BLaER1 treated with 17β-estradiol and CSF1 and Interleukin-3, amounts not matched to agents 10 nM and 100 nM (cell line): Measurements from ENCODE around the gene TDP2.
"Not testable (repeated sequence)": the region's sequence is repeated elsewhere in the genome, so short reads cannot be mapped to it uniquely, and the experiment has no call there.

Experiments
- H3K27ac ChIP-seq, 11 experiments: shearing (Covaris generic); formaldehyde crosslinking; 2 replicates each; pipeline ENCODE4 v1.8.1; 2022
- H3K27me3 ChIP-seq, 11 experiments: shearing (Covaris generic); formaldehyde crosslinking; 2 replicates each; pipeline ENCODE4 v1.8.1; 2022
- H3K36me3 ChIP-seq, 11 experiments: shearing (Covaris generic); formaldehyde crosslinking; 2 replicates each; pipeline ENCODE4 v1.8.1; 2022
- H3K4me1 ChIP-seq, 10 experiments: shearing (Covaris generic); formaldehyde crosslinking; 2 replicates each; pipeline ENCODE4 v1.8.1; 2022
- H3K4me2 ChIP-seq, 11 experiments: shearing (Covaris generic); formaldehyde crosslinking; 2 replicates each; pipeline ENCODE4 v1.8.1; 2022
- H3K4me3 ChIP-seq, 10 experiments: shearing (Covaris generic); formaldehyde crosslinking; 2 replicates each; pipeline ENCODE4 v1.8.1; 2022
- H3K9ac ChIP-seq, 11 experiments: shearing (Covaris generic); formaldehyde crosslinking; 2 replicates each; pipeline ENCODE4 v1.8.1; 2022
- H3K9me3 ChIP-seq, 11 experiments: shearing (Covaris generic); formaldehyde crosslinking; replicated peaks in 1 of 11; 2 replicates each; pipeline ENCODE4 v1.8.1; 2022
- H4K20me1 ChIP-seq, 11 experiments: shearing (Covaris generic); formaldehyde crosslinking; 2 replicates each; pipeline ENCODE4 v1.8.1; 2022
- Cebpa-rat ChIP-seq, 11 experiments: shearing (Covaris generic); IDR thresholded peaks; 2 replicates each; pipeline ENCODE4 v1.8.1; 2022

The TDP2 gene

DNA sequence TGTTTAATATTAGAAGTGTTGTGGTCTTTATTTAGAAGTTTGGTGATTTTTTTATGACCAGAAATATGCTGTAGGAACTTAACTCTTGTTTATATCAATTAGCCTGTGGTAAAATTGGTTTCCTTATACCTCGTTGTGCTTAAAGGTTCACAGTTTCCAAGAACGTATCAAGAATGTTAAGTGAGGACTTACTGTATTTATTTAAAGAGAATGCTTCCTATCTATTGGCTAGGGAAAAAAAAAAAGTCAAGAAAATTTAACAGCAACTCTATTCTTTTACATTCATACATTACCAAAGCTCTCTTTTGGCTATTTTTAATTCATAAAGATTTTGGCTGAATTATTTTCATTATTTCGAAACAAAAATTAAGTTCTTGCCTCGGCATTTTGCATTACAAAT lies 22.3 kb downstream of the TDP2 start:
- peaks cover 6 to 21% (median 12%) of the 10 kb centered on the region in 11 experiments; a peak in 18 of 22 replicates for H3K27me3 ChIP-seq
- H3K27ac ChIP-seq = no peak overlapping the region
- H3K4me3 ChIP-seq = no peak overlapping the region
- no peak for TF ChIP-seq Cebpa-rat (IDR thresholded peaks at IDR 0.05)
- H3K9ac ChIP-seq = no peak overlapping the region
- H3K4me1 ChIP-seq = peaks cover 5 to 11% (median 6%) of the 10 kb centered on the region in 10 experiments; a peak in 14 of 20 replicates
- H4K20me1 ChIP-seq = no peaks in the 10 kb centered on the region; a peak in 1 of 22 replicates
- H3K9me3 ChIP-seq = peaks cover 2 to 10% (median 4%) of the 10 kb centered on the region in 11 experiments; a peak in 17 of 22 replicates
- H3K4me2 ChIP-seq = no peak overlapping the region
- peaks cover 0 to 12% (median 0%) of the 10 kb centered on the region in 11 experiments; a peak in 4 of 22 replicates for H3K36me3 ChIP-seq

DNA sequence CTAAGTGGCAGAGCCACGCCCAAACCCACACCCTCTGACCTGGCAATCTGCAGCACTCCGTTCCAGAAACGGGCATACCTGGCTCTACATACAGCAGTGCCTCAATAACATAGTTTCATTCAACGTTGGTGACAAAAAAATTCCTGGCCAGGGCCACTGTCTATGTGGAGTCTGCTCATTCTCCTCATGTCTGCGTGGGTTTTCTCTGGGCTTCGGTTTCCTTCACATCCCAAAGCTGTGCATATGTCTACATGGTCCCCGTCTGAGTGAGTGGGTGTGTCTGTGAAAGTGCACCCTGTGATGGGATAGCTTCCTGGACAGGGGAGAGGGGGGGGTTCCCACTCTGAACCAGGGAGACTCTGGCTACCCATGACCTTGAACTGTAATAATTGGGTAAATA lies 22.8 kb downstream of the TDP2 start:
- no peak overlapping the region for H3K9ac ChIP-seq
- no peak overlapping the region for H3K4me3 ChIP-seq

DNA sequence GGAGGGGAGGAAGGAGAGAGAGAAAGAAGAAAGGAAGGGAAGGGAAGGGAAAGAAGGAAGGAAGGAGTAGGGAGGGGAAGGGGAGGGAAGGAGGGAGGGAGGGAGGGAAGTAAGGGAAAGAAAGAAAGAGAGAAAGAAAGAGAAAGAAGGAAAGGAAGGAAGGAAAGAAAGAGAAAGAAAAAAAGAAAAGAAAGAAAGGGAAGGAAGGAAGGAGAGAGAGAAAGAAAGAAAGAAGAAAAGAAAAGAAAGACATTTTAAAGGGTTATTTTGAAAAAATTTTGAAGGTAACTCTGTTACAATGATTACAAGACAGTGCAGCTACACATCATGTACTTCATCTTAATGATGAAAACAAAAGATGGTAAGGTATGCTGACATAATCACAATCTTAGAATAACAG lies 24.6 kb downstream of the TDP2 start:
- Histone ChIP-seq H3K9me3 (peaks cover 13 to 29% (median 18%) of the 10 kb centered on the region in 11 experiments; a peak in 21 of 22 replicates), H3K27ac (no peak overlapping the region), H3K36me3 (no peaks in the 10 kb centered on the region), H4K20me1 (no peaks in the 10 kb centered on the region), H3K9ac (no peak overlapping the region), H3K4me3 (no peak overlapping the region), H3K27me3 (peaks cover 6 to 21% (median 12%) of the 10 kb centered on the region in 11 experiments; a peak in 18 of 22 replicates), H3K4me2 (no peak overlapping the region), H3K4me1 (peaks cover 5 to 11% (median 6%) of the 10 kb centered on the region in 10 experiments; a peak in 14 of 20 replicates)
- no peak for TF ChIP-seq Cebpa-rat (IDR thresholded peaks at IDR 0.05)

More for the DNA sequence above, 22.8 kb downstream of the TDP2 start:
- Histone ChIP-seq H3K9me3 (peaks cover 7 to 15% (median 9%) of the 10 kb centered on the region in 11 experiments; a peak in 19 of 22 replicates), H3K4me1 (peaks cover 5 to 11% (median 6%) of the 10 kb centered on the region in 10 experiments; a peak in 14 of 20 replicates), H3K27me3 (peaks cover 6 to 21% (median 12%) of the 10 kb centered on the region in 11 experiments; a peak in 18 of 22 replicates), H3K36me3 (peaks cover 0 to 7% (median 0%) of the 10 kb centered on the region in 11 experiments; a peak in 2 of 22 replicates), H3K4me2 (no peak overlapping the region), H4K20me1 (no peaks in the 10 kb centered on the region; a peak in 1 of 22 replicates), H3K27ac (no peak overlapping the region)
- no peak for TF ChIP-seq Cebpa-rat (IDR thresholded peaks at IDR 0.05)

- not testable (repeated sequence) for H4K20me1 ChIP-seq, H3K4me1 ChIP-seq, H3K36me3 ChIP-seq, H3K4me2 ChIP-seq, H3K4me3 ChIP-seq, H3K9ac ChIP-seq, H3K27ac ChIP-seq
- Histone ChIP-seq H3K9me3 (peaks cover 14 to 39% (median 22%) of the 10 kb centered on the region in 11 experiments; a peak in 21 of 22 replicates), H3K27me3 (peaks cover 6 to 20% (median 11%) of the 10 kb centered on the region in 11 experiments; a peak in 18 of 22 replicates)
Observed at GRCh38 chr6:24640631-24641030, 26.1 kb downstream of the TDP2 start.

DNA sequence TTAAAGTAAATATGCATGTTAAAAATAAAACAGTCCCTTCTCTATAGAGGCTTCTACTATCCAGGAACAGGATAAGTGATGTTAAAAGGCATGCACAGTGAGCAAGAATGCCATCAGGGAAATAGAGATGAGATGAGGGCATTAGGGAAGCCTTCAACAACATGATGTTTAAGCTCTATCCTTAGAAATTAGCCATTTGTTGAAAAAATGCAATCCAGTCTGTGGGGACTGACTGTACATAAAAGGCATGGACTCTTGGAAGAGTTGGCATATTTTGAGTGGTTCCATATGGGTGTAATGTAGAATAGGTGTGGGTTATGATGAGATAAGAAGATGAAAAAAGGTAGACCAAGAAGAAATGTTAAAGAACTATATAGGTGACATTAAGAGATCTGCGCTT lies 26.5 kb downstream of the TDP2 start:
- Histone ChIP-seq H4K20me1 (no peaks in the 10 kb centered on the region), H3K36me3 (no peaks in the 10 kb centered on the region), H3K9me3 (peaks cover 14 to 43% (median 25%) of the 10 kb centered on the region in 11 experiments; a peak in 21 of 22 replicates), H3K4me1 (peaks cover 0 to 1% (median under 1%) of the 10 kb centered on the region in 10 experiments; a peak in 5 of 20 replicates), H3K9ac (no peak overlapping the region), H3K27ac (no peak overlapping the region), H3K4me2 (no peak overlapping the region), H3K27me3 (peaks cover 2 to 15% (median 7%) of the 10 kb centered on the region in 11 experiments; a peak in 18 of 22 replicates), H3K4me3 (no peak overlapping the region)
- TF ChIP-seq Cebpa-rat (IDR thresholded peaks at IDR 0.05) = no peak

GRCh38 chr6:24636681-24637080 lies 30.0 kb downstream of the TDP2 start:
- Histone ChIP-seq H3K4me3 (no peak overlapping the region), H3K9ac (no peak overlapping the region), H3K27me3 (no peaks in the 10 kb centered on the region), H3K36me3 (no peaks in the 10 kb centered on the region), H3K9me3 (peaks cover 14 to 45% (median 25%) of the 10 kb centered on the region in 11 experiments; a peak in 21 of 22 replicates), H4K20me1 (no peaks in the 10 kb centered on the region), H3K27ac (no peak overlapping the region), H3K4me2 (no peak overlapping the region), H3K4me1 (no peaks in the 10 kb centered on the region)
- no peak for TF ChIP-seq Cebpa-rat (IDR thresholded peaks at IDR 0.05)

DNA sequence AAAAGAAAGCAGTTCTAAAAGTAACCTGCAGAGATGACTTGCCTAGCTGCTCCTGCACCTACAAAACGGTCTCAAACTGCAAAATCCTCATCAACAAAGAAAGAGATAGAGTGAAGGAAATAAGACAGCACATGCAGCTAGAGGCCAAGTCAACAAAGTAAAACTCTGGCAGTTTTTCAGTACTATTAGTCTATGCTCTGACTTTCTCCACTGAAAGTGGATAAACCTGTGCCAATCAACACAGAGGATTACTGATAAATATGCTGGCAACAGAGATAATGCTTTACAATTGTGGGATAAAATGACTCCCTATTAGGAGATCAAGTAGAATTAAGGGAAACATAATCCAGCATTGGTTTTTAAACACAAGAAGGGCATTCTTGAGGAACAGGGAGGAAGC lies 34.1 kb downstream of the TDP2 start:
- no peaks in the 10 kb centered on the region for H3K27me3 ChIP-seq
- peaks cover 0 to 18% (median 7%) of the 10 kb centered on the region in 11 experiments; a peak in 11 of 22 replicates for H3K9me3 ChIP-seq
- no peak overlapping the region for H3K4me2 ChIP-seq
- no peaks in the 10 kb centered on the region for H3K4me1 ChIP-seq
- no peak overlapping the region for H3K9ac ChIP-seq
- H3K36me3 ChIP-seq = no peaks in the 10 kb centered on the region
- H3K4me3 ChIP-seq = no peak overlapping the region
- no peak for TF ChIP-seq Cebpa-rat (IDR thresholded peaks at IDR 0.05)
- H3K27ac ChIP-seq = no peak overlapping the region
- H4K20me1 ChIP-seq = no peaks in the 10 kb centered on the region

DNA sequence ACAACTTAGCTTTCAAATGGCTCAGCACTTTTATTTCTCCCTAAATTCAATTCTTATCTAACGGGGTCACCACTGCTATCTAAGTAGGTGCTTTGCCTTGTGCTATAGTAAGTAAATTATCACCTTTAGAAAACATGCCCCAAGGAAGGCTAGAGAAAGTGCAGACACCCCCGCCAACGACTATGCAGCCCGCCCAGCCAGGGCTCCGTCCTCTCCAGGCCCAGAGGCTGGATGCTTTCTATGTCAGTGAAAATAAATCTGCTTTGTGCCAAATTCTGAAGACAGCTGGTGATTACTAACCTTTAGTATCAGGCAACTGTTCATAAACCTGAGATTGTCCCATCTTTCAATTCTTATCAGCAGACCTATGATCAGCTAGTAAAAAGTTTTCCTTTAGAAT lies 35.0 kb downstream of the TDP2 start:
- Histone ChIP-seq H4K20me1 (no peaks in the 10 kb centered on the region), H3K4me1 (no peaks in the 10 kb centered on the region), H3K9me3 (peaks cover 0 to 12% (median 6%) of the 10 kb centered on the region in 11 experiments; a peak in 10 of 22 replicates), H3K4me2 (no peak overlapping the region), H3K36me3 (no peaks in the 10 kb centered on the region), H3K4me3 (no peak overlapping the region), H3K9ac (no peak overlapping the region), H3K27me3 (no peaks in the 10 kb centered on the region), H3K27ac (no peak overlapping the region)
- TF ChIP-seq Cebpa-rat (IDR thresholded peaks at IDR 0.05) = no peak

GRCh38 chr6:24630856-24631505 lies 35.7 kb downstream of the TDP2 start:
- Histone ChIP-seq H4K20me1 (no peaks in the 10 kb centered on the region), H3K4me3 (no peak overlapping the region), H3K27ac (no peak overlapping the region), H3K4me1 (no peaks in the 10 kb centered on the region), H3K27me3 (no peaks in the 10 kb centered on the region), H3K9me3 (peaks cover 0 to 10% (median 6%) of the 10 kb centered on the region in 11 experiments; a peak in 9 of 22 replicates), H3K9ac (no peak overlapping the region), H3K4me2 (no peak overlapping the region), H3K36me3 (no peaks in the 10 kb centered on the region)
- no peak for TF ChIP-seq Cebpa-rat (IDR thresholded peaks at IDR 0.05)
